Right ventricle myocardium superior (tissue), 1 donor: ENCODE data around the gene ECSIT. TPM values are rescaled to one million over a fixed set of nuclear protein-coding genes. Genes with fewer than 3 reads are reported as not detected.

Source experiments
- ATAC-seq: fragments of 200-7000 bp; cut with Tn5 transposase; one replicate; pipeline ENCODE4 v1.9.1; 2020; ENCODE audit warnings: mild to moderate bottlenecking; ENCODE audit not compliant: poor library complexity
- DNase-seq: peaks from one replicate; pipeline ENCODE4 v3.0.0-alpha.2; 2020
- intact Hi-C: fragments of 100-400 bp; cut with DNase I; formaldehyde crosslinking; loops from one replicate; pipeline ENCODE4 v1.11.2; 2022
- total RNA-seq: library from RNA; stranded (reverse); fragmentation: NEBNext Ultra II Directional; extraction: Animal tissue kit (Norgen Biotek cat#: 25700); gene quantifications from one replicate; pipeline ENCODE4 v1.2.1, GENCODE V29; 2021
- donor health status: DM: no; HTN: yes; CAD: no; lungs with severe emphysema.

The ECSIT gene
- total RNA-seq, 1 donor from 2014 or later = 178 TPM

DNA sequence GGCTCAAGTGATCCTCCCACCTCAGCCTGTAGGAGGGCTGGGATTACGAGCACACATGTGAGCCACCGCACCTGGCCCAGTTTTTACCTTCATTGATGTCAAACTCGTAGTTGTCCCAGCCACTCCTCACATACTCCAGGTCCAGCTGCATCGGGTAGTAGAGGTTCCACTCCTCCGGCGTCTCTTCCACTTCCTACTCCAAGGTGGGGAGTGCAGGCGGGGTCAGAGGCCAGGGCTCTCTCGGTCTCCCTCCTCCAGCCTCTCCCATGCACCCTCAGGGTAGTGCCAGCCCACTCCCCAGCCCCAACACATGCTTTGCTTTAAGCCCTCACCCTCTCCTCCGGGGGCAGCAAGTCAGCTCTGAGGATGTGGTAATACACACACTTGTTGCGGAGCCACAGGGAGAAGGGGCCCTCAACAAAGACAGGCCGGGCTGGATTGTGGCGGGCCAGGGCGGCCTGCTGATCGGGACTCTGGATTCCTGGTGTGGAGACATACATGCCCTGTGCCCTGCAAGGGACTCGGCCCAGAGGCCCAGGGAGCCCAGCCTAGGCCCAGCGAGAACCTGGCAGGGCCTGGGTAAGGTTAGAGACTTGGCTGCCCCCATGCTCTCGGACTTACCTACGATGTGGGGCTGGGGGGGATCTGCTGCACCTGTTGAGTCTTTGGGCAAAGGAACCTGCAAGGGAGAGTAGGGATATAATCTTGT, 21.4 kb downstream of the ECSIT start:
- intact Hi-C loops = no loop called here
- ATAC-seq (no peak), DNase-seq (no peak)

- DNase-seq (no peak), ATAC-seq (no peak)
- intact Hi-C loops = no loop called here
These were observed 22.0 kb downstream of the ECSIT start for GRCh38 chr19:11506967-11507366.

GRCh38 chr19:11506101-11506555, 22.8 kb downstream of the ECSIT start:
- peak; percentile 28 for ATAC-seq
- intact Hi-C loops = no loop called here
- no peak for DNase-seq

DNA sequence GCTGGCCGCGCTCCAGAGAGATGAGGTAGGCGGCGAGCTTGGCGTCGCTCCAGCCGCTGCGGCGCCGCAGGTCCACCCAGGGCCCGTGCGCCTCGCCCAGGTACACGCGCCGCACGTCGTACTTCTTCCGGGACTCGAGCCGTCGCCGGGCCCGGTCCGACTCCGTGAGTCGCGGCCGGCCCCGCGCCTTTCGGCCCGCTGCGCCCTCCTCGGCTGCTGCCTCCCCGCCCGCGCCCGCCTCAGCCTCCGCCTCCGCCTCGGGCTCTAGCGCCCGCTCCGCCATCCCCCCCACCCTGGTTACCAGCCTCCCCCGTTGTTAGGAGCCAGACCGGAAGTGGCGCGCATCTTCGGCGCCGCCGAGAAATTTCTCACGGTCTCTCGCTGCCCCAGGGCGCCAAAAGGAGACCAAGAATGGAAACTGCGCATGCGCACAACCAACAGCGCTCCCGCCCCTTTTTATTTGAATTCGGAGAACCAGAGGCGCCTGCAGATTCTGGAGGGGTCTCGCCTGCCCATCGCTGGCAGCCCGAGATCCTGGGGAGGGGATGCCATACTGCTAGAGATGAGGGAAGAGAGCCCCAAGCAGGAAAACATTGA, 23.3 kb downstream of the ECSIT start, which contains the start of gene ZNF653:
Gene ZNF653, minus strand, starts transcription at position 336 of the 597 bp plus-strand sequence. Its CDS starts 53 bp downstream, at position 283.
- ATAC-seq (peak; percentile 89), DNase-seq (peak; percentile 95)
- intact Hi-C loops = no loop called here

DNA sequence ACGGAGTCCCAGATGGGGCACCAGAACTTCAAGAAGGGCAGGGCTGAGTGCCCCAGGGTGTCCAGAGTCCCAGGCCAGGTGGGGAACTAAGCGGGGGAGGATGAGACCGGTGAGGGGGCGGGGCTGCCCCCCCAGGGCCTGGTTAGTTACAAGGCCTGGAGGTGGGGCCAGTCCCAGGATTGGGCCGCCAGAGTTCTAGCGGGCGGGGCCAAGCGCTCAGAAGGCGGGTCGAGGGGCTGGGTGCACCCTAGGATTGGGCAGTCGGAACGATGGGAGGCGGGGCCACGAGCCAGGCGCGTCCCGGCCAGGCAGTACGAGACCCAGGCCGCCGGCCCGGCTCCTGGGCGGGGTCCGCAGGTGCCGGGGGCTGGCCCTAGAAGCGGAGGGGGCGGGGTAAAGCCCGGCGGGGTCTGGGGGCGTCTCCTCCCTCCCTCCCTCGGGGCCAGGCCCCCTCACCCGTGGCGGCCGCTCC, 23.9 kb downstream of the ECSIT start:
- intact Hi-C loops = no loop called here
- peak; percentile 96 for ATAC-seq

GRCh38 chr19:11504502-11505031, 24.4 kb downstream of the ECSIT start:
- DNase-seq = no peak
- intact Hi-C loops = no loop called here
- ATAC-seq = no peak

More for the DNA sequence above, 23.9 kb downstream of the ECSIT start:
- peak; percentile 99 for DNase-seq

DNA sequence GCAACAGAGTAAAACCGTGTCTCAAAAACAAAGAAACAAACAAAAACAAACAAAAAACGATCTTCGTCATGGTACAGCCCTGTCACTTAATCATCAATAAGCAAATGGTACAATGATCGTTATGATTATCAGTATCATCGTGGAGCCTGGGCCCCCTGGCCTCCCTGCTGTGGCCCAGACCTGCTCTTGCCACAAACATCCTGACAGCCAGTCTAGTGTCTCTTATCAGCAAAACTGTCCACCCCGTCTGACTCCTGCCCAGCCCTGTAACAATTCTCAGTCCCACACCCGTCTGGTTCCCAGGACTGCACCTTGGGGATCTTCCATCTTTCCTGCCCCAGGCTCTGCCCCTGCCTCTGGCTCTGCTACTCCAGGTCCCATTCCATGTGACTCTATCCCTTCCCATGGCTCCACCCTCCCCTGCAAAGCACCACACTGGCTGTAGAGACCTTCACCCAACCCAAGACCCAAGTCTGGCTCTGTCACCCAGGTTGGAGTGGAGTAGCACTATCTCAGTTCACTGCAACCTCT, 29.0 kb downstream of the ECSIT start:
- intact Hi-C loops = no loop called here
- no peak for ATAC-seq
- DNase-seq = no peak

DNA sequence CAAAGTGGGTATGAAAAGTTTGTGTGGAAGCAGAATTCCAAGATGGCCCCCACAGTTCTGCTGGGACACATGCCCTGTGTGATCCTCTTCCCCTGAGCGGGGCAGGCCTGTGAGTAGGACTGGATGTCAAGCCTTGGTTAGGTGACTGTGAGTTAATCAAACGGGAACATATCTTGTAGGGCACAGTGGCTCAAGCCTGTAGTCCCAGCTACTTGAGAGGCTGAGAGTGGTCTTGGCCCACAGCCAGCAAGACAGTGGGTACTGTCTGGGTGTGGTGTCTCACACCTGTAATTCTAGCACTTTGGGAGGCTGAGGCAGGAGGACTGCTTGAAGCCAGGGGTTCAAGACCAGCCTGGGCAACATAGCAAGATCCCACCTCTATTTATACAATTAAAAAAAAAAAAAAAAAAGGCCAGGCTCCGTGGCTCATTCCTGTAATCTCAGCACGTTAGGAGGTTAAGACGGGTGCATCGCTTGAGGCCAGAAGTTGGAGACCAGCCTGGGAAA, 29.7 kb downstream of the ECSIT start:
- DNase-seq (no peak), ATAC-seq (no peak)
- intact Hi-C loops = no loop called here

- peak; percentile 74 for DNase-seq
- intact Hi-C loops = no loop called here
- peak; percentile 71 for ATAC-seq
These were observed 32.4 kb downstream of the ECSIT start for GRCh38 chr19:11496391-11497163.

DNA sequence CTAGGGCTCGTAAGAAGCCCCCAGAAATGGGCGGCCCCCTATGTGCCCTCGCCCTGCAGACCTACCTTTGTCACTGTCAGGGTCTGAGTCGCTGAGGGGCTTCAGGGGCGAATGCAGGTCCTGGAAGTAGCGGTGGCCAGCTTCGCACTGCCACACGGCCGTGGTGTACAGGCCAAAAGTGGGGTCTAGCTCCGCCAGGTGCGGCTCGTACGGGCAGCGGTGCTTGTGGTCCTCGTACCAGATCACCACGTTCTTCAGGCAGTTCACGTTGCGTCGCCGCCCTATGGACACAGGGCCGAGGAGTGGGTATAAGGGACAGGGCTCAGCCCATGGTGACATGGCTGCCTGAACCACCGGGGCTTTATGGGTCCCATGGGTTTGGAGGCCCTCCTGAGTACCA, 33.0 kb downstream of the ECSIT start:
- ATAC-seq (no peak), DNase-seq (no peak)
- intact Hi-C loops = no loop called here

GRCh38 chr19:11495481-11495880, 33.5 kb downstream of the ECSIT start:
- no peak for ATAC-seq
- no peak for DNase-seq
- intact Hi-C loops = no loop called here

DNA sequence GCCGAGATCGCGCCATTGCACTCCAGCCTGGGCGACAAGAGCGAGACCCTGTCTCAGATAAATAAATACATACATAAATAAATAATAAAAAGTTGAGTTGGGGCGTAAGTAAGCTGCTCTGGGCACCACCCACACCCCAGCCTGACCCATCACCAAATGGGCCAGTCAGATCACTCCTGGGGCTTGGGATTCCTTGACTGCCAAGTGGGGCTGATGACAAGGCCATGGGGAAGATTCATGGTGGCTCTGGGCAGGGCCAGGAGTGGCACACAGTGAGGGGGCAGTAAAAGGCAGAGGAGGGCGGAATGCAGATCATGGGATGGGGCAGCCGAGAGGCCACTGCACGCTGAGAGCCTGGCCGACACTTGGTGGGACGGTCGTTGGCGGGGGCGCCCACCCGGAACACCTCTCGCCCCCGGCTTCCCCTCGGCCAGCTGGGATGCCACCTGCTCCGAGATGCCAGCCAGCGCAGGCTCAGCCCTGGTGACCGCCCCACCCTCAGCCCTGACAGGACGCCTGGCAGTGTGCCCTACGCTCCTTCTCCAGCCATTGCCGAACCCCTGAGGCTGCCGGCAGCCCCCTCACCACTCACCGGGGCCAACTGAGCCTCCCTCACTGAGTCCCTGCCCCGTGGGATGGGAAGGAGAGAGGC, 34.2 kb downstream of the ECSIT start:
- intact Hi-C loops = no loop called here
- ATAC-seq = no peak
- DNase-seq = no peak

DNA sequence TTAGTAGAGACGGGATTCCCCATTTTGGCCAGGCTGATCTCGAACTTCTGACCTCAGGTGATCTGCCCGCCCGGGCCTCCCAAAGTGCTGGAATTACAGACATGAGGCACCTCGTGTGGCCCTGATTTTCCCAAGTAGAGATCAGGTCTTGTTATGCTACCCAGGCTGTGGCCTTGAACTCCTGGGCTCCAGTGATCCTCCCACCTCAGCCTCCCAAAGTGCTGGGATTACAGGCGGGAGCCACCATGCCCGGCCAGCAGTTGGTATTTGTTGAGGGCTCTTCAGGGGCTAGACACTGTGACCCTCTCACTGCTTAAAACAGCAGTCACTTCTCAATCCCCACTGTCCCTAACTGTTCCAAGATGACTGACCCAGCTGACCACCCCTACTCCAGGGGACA, 39.6 kb downstream of the ECSIT start:
- intact Hi-C loops = no loop called here
- DNase-seq (no peak), ATAC-seq (no peak)

DNA sequence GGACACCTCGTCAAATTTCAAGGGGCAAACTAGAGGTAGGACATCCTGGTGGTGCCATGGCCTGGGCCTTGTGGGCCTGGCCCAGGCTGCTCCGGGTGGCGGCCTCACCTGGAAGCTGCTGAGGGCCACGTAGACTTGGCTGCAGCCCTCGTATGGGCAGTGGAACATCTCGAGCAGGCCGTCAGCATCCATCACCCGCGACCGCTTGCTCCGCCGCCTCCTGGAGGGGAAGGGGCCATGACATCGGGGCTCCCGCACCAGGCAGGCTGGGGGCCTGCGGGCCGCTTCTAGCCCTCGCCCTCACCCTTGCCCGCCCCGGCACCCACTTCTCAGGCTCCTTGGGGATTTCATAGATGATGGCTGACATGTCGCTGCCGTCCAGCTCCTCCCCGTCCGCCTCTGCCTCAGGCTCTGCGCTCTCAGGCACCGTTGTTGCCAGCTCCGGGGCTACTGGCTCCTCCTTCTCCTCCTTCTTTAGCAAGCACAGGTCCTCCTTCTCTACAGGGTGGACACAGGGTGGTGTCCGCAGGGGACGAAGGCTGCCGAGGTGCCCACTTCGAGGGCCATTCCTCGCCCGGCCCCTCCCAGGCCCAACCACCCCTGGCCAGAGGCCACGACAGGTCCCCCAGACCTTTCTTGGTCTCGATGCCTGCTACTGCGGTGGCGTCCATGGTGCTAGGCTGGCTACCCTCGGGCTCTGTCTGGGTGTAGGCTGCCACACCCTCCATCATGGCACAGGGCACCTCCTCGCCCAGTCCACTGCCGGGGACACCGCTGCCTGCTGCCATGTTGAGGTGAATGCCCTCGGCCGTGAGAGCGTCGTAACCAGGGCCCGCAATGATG, 42.1 kb downstream of the ECSIT start:
- DNase-seq (no peak), ATAC-seq (no peak)
- intact Hi-C loops = no loop called here

DNA sequence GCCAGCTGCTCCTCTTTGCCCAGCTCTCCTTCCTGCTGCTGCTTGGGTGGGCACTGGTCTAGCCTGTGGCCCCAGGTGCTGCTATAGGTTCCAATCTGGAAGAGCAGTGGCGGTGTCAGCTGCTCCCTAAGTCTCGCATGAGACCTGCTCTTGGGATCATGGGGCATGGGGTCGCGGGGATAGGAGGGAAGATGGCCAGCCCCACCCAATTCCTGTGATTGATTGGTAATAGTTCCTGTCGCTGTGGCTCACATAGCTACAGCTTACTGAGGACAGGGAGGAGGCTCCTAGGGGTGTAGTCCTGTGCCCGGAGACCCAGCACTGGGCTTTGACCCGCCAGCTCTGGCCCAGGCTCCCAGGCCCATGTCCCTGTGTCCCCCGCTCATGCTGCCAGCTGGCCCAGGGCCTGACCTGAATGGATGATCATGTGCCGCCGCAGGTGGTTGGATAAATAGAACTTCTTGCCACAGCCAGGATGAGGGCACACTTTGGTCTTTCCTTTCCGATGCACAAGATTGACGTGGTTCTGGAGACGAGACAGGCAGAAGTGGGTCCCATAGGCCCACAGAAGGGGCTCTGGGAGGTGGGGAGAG, 43.6 kb downstream of the ECSIT start:
- intact Hi-C loops = no loop called here
- DNase-seq (no peak), ATAC-seq (no peak)

DNA sequence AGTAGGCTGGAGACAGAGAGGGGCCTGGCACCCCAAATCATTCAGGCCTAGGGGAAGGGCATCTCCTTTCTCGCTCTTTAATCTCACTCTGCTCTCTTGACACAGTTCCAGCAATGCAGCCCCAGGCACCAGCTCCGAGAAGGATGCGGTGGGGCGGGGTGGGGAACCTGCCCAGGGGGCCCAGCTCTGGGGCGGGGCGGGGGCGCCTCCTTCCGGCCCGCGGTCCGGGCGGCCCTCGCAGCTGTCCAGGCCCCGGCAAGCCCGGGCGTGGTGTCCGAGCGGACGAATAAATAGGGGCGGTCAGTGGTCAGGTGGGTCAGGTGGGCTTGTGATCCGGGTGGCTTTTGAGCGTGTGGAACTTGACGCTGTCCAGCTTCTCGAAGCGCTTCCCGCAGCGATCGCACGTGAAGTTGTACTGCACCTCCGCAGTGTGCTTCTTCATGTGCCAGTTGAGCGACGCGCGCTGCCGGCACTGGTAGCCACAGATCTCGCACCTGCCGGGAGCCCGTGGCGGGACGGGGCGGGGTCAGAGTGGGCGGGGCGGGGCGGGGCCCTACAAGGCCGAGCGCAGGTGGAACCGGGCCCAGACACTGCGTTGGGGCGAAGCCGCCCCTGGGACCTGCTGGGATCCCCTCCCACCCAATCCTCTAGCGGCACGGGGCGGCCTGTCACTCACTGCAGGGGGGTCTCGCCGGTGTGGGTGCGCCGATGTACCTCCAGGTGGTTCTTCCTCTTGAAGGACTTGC, 45.4 kb downstream of the ECSIT start:
- ATAC-seq (no peak), DNase-seq (no peak)
- intact Hi-C loops = no loop called here
